T-helper 2 cell (primary cell): Measurements from ENCODE around the gene ZNF69.
"Not testable (repeated sequence)": the region's sequence is repeated elsewhere in the genome, so short reads cannot be mapped to it uniquely, and the experiment has no call there.

ENCODE experiments used
- DNase-seq, 5 experiments: peaks; one replicate each; pipeline versions ENCODE4 v3.0.0 to v3.0.0-alpha.2; 2012 to 2022
- total RNA-seq, 2 donors: gene quantifications; one replicate each; lab custom pipeline; 2026; lab: John Stamatoyannopoulos, UW

ZNF69 gene
- total RNA-seq = 2.5 to 2.8 reads per million in 2 donors

- peak; percentile 10 to 45 (median 29) for DNase-seq
These were observed at the start of gene ZNF69 for GRCh38 chr19:11887611-11888531. Gene ZNF69, plus strand, starts transcription at chr19:11887782. Its CDS starts 142 bp downstream, at chr19:11887924.

- DNase-seq = no peak
These were observed 43.9 kb upstream of the ZNF69 start for GRCh38 chr19:11843722-11844121.

DNA sequence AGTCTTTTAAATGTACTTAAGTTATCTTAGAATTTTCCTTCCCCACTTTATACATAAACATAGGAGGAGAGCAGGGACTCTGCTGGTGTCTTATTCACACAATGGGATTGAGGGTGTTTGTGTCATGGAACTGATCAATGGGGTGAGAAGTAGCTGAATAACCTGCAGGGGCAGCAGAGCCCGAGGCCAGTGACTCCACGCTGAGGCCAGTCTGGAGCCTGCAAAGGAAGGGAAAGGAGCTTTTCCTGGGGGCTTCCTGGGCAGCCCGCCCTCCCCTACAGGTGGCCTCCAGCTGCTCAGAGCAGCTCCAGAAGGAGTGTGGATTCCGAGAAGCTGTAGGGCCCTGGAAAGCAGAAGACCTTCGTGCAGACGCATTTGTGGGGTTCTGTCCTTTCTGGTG is 40.0 kb upstream of the ZNF69 start:
- DNase-seq = not testable (repeated sequence)

DNA sequence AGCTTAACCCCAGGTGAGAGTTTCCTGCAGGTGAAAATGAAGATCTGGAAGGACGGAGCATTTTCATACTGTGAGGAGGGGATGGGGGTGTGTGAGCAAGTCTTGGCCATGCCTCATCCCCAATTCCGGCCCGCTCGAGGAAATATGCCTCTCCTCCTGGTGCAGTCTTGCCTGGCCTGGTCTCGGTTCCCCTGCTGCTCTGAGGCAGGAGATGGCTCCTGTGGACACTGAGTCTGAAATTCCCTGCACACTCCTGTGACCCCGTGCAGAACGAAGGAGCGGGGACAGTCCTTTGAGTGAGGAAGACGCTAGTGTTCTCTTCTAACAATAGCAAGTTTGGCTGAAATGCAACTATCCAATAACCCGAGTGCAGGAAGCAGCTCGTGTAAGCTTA is 39.4 kb upstream of the ZNF69 start:
- no peak for DNase-seq

DNA sequence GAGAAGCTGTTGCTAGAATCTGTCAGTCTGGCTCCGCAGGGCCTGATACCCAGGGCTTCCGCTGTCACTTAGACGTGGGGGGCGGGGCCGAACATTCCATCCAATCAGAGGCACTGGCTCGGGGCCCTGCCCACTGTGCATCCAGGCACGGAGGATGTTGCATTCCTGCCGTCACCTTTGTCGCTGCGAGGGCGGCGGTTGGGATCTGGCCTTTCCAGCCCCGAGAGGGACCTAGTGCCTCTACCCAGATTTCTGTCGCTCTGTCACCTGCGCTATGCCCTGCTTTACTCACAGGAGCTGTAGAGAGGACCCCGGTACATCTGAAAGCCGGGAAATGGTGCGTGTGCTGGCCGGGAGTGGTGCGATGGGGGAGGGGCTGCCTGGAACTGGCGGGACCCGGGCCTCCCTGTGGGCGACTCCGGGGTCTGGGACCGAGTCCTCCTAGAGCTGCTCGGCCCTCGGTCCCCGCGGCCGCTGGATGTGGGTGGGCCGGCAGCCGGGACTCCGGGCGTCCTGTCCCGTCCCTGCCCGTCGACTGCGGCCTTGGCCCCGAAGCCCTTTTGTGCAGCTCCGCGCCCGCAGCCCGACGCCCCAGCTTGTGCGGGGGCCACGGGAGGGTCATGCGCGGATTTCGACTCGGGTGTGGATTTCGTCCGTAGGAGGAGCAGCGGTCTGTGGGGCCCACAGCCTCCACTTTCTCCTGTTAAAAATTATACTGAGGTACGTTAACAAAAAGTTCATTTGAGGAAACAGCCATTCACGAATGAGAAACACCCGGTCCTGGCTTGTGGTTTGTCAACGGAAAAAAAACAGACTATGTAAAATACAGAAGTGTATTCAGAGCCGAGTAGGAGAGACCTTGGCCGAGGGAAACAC is 38.8 kb upstream of the ZNF69 start, which contains the start of gene ZNF439:
Gene ZNF439 (plus strand): TSS at position 133 of the 876 bp plus-strand sequence. CDS start 142 bp downstream, at position 275.
- peak; percentile 64 to 84 (median 77) for DNase-seq

DNA sequence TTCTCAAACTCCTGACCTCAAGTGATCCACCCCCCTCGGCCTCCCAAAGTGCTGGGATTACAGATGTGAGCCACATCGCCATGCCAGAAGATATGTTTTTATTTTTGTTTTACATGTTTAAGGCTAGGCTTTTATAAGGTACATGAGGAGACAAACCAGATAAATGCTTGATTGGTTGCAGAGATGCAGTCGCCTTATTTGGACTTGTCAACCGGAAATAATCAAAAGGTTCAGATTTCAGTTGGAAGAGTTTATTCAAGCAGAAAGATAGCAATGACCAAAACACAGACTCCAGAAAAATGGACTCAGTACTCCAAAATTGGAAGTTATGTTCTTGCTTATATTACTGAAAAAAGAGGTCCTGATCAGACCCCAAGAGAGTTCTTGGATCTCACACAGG is 37.3 kb upstream of the ZNF69 start:
- DNase-seq = not testable (repeated sequence)

GRCh38 chr19:11853358-11853757 is 34.2 kb upstream of the ZNF69 start:
- no peak for DNase-seq

DNA sequence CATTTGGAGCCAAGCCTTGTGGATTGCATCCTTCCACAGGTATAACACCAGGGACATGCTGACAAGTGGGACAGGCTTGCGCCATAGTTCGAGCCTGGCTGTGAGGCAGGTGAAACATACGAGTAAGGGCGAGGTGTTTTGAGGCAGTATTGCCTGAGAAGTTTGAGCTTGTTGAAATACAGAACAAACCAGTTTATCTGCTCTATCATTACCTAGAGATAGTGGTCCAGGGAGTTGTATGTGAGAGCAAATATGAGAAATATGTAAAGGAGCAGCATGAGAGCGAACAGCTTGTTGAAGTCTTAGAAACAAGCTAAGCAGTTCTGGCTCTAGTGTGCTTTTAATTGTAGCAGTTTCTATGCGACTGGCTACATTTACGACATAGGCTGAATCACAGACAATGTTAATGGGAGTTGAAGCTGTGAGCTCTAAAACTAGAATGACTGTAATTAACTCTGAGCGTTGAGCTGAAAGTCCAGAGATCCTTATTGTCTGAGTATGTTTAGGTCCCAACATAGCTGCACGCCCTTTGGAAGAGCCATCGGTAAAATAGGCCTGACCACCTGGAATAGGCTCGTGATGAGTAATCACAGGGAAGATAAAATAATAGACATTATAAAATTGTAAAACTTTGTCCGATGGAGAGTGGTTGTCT is 30.9 kb upstream of the ZNF69 start:
- no peak for DNase-seq

DNA sequence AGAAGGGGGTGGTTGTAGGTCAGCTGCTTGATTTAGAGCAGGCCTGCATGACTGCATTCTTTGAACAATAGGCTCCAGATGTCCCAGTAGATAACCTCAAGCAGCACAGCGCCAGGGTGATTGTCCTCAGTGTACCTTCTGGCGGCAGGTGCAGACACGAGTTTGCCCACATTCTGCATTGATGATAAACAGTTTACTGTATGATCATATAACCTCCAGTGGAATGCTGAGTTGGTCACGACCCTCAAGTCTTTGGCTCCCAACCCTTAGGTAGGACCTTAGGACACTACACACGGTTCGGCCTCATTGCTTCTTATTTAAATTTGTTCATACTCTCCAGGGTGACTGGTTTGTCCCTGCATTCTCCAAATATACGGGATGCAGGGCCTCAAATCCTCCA is 26.9 kb upstream of the ZNF69 start:
- no peak for DNase-seq

DNA sequence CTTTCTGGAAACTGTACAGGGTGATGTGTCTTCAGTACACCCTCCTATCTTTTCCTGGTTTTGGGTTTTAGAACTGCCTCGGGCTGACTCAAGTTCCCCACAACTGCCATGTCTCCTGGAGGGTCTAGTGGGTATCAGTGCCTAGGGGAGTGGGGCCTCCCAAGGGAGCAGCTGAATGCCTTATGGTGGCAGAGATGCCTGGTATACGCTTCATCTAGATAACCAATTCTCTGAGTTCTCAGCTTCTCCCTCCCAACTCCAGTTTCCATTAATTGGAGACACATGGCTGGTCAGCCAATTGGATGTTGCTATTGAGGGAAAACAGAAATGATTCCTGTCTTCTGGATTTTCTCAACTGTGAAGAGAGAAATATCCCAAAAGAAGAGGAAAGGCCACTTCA is 26.3 kb upstream of the ZNF69 start:
- no peak for DNase-seq

DNA sequence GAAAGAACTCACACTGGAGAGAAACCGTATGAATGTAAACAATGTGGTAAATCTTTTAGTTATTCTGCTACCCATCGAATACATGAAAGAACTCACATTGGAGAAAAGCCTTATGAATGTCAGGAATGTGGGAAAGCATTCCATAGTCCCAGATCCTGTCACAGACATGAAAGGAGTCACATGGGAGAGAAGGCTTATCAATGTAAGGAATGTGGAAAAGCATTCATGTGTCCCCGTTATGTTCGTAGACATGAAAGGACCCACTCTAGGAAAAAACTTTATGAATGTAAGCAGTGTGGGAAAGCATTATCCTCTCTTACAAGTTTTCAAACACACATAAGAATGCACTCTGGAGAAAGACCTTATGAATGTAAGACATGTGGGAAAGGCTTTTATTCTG is 19.8 kb upstream of the ZNF69 start:
- DNase-seq = not testable (repeated sequence)

DNA sequence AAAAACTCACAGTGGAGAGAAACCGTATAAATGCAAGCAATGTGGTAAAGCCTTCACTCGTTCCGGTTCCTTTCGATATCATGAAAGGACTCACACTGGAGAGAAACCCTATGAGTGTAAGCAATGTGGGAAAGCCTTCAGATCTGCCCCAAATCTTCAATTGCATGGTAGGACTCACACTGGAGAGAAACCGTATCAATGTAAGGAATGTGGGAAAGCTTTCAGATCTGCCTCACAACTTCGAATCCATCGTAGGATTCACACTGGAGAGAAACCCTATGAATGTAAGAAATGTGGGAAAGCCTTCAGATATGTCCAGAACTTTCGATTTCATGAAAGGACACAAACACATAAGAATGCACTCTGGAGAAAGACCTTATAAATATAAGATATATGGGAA is 19.4 kb upstream of the ZNF69 start:
- DNase-seq = no peak

- DNase-seq = no peak
These were observed 15.0 kb upstream of the ZNF69 start for GRCh38 chr19:11872624-11873023.

DNA sequence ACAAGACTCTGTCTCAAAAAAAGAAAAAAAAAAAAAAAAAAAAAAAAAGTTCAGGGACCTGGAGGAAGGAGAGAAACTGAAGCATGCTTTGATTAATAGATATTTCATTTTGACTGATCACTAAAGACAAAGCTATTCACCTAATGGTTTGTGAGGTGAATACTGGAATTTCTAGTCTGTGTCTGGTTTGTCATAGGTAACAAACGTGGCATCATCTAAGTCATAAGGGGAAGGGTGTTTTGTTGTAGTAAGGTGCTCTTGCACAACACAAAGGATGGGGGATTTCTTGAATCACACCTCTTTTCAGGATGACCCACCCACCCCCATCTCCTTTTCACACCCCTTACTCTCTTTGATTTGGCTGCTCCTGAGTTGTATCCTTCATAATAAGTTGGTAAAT is 13.8 kb upstream of the ZNF69 start:
- DNase-seq = no peak

- DNase-seq = peak in 3 of 5 experiments; percentile 9 to 26 (median 24)
These were observed 7.8 kb upstream of the ZNF69 start for GRCh38 chr19:11879687-11880266.

- no peak for DNase-seq
These were observed 7.0 kb upstream of the ZNF69 start for GRCh38 chr19:11880598-11880997.

- DNase-seq = peak in 4 of 5 experiments; percentile 18 to 55 (median 30)
These were observed 6.3 kb upstream of the ZNF69 start for GRCh38 chr19:11881151-11881800.

DNA sequence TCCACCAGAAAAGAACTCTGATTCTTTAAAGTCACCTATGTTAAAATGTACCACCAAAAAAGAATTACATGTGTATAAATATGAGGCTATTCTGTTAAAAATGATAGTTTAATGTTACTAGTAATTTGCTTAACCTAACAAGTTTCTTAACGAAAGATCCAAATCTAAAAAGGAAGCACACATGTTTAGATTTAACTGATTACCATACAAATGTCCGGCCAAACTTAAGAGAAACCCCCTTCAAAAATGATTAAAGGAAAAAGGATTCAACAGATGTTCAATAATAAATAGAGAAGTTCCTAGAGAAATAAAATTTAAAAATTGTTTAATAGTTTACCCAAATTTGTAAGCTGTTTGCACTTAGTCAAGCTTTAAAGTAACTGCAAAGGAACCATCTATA is 5.0 kb upstream of the ZNF69 start:
- DNase-seq = no peak

GRCh38 chr19:11887234-11887610 is 360 bp upstream of the ZNF69 start:
- DNase-seq = no peak

DNA sequence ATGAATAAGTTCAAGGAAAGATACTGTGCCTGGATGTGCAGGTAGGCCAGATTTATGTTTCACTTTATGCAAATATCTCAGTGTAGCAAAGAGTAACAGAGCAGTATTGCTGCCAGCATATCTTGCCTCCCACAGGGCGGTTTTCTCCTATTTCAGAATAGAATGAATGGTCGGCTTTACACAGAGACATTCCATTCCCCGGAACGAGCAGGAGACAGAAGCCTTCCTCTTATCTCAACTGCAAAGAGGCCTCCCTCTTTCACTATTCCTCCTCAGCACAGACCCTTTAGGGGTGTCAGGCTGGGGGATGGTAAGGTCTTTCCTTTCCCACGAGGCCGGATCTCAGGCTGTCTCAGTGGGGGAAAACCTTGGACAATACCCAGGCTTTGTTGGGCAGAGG is 2.3 kb downstream of the ZNF69 start:
- not testable (repeated sequence) for DNase-seq

DNA sequence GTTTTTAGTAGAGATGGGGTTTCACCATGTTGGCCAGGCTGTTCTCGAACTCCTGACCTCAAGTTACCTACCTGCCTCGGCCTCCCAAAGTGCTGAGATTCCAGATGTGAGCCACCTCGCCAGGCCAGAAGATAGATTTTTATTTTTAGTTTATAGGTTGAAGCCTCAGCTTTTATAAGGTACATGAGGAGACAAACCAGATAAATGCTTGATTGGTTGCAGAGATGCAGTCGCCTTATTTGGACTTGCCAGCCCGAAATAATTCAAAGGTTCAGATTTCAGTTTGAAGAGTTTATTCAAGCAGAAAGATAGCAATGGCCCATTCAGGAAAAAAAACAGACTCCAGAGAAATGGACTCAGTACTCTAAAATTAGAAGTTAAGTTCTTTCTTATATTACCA is 3.1 kb downstream of the ZNF69 start:
- no peak for DNase-seq

DNA sequence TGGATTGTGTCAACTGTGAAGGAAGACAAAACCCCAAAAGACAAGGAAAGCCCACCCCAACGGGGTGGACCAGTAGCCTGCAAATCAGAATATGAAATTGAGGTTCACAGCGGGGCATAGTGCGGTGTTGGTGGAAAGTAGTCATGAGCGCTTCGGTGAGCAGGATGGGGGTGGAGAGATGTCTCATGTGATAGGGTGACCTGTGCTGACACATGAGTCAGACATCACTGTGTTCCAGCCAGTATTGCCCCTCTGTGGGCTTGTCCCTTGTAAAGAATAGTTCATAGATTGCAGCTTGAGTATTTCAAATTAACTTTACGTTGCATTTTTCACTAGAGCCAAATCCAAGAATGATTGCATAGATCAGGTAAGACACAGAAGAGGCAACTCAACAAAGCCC is 7.3 kb downstream of the ZNF69 start:
- no peak for DNase-seq
